ENCODE measurements around the gene CNPY4. TPM values are rescaled to one million over a fixed set of nuclear protein-coding genes. Genes with fewer than 3 reads are reported as not detected.

CNPY4 gene
- polyA plus RNA-seq, 1 experiment, result 29.7 TPM

DNA sequence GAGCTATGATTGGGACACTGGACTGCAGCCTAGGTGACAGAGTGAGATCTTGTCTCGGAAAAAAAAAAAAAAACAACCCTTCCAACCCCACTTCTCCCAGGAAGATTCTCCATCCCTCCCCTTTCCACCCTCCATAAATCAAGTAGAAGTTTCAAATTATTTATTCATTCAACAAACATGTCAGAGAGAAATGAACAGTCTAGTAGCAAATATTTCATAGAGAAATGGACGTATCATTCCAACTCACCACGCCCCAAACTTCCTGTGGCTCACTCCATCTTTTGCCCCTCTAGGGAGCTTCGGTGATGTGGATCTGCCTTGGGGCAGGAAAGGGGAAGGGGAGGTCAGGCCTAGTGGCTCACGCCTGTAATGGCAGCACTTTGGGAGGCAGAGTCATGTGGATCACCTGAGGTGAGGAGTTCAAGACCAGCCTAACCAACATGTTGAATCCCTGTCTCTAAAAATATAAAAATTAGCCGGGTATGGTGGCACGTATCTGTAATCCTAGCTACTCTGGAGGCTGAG, 39.7 kb downstream of the CNPY4 start:
- CTCF ChIA-PET, result interaction anchor here (0.6 to 1.2 kb wide), 4 partner anchors 18 to 49 kb away, joined by 4 to 8 read pairs (median 4); no protein-coding TSS in a partner anchor

DNA sequence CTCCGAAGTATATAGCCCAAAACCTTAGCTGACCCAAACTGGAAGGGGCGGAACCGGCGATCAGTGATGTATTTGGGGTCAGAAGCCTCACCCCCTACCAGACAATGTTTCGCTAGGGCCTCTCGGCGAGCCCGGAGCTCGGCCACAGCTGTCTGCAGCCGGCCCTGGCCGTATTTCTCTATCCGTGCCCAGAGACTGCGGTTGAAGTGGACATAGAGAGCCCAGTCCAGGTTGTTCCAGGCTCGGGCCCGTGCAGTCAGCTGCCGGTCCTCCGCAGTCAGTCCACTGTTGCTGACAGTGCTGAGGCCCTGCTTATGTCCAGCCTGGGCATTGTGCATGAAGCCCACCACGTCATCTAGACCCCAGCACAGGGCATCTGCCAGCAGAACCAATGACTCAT, 40.6 kb downstream of the CNPY4 start:
- H3K27ac ChIP-seq (ENCODE audit: low read depth, low read length), result no peak overlapping the region
- no peak overlapping the region for H3K4me3 ChIP-seq (ENCODE audit: low read depth, low read length)
- DNase-seq (ENCODE audit: low read depth, low spot score), result no peak
- ChIA-PET POLR2A (interaction anchor here (1.2 kb wide), 1 partner anchor 17 kb away, joined by 4 read pairs; the partner anchor contains the start of genes GPC2 and STAG3), CTCF (no interaction called here)
- no peaks in the 10 kb centered on the region for H3K9me3 ChIP-seq (ENCODE audit: control insufficient read depth, insufficient read depth, low read length)
- TF ChIP-seq, protein P1, sequence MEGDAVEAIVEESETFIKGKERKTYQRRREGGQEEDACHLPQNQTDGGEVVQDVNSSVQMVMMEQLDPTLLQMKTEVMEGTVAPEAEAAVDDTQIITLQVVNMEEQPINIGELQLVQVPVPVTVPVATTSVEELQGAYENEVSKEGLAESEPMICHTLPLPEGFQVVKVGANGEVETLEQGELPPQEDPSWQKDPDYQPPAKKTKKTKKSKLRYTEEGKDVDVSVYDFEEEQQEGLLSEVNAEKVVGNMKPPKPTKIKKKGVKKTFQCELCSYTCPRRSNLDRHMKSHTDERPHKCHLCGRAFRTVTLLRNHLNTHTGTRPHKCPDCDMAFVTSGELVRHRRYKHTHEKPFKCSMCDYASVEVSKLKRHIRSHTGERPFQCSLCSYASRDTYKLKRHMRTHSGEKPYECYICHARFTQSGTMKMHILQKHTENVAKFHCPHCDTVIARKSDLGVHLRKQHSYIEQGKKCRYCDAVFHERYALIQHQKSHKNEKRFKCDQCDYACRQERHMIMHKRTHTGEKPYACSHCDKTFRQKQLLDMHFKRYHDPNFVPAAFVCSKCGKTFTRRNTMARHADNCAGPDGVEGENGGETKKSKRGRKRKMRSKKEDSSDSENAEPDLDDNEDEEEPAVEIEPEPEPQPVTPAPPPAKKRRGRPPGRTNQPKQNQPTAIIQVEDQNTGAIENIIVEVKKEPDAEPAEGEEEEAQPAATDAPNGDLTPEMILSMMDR (IDR thresholded peaks at IDR 0.05; ENCODE audit: low read depth, low read length), result no peak
- no peaks in the 10 kb centered on the region for H3K27me3 ChIP-seq (ENCODE audit: control insufficient read depth, insufficient read depth, low read length)

More for the DNA sequence above, 39.7 kb downstream of the CNPY4 start:
- TF ChIP-seq, protein P1 (IDR thresholded peaks at IDR 0.05; ENCODE audit: low read depth, low read length), result no peak
- Histone ChIP-seq H3K27me3 (ENCODE audit: control insufficient read depth, insufficient read depth, low read length) (no peaks in the 10 kb centered on the region), H3K9me3 (ENCODE audit: control insufficient read depth, insufficient read depth, low read length) (no peaks in the 10 kb centered on the region), H3K27ac (ENCODE audit: low read depth, low read length) (peak overlapping the region; percentile 47), H3K4me3 (ENCODE audit: low read depth, low read length) (peak overlapping the region; percentile 69)
- DNase-seq (ENCODE audit: low read depth, low spot score), result no peak
- POLR2A ChIA-PET, result interaction anchor here (0.6 to 1.2 kb wide), 3 partner anchors 9 to 40 kb away, joined by 3 to 5 read pairs (median 4); partner anchors contain the start of genes CNPY4, GAL3ST4, GPC2 and STAG3

DNA sequence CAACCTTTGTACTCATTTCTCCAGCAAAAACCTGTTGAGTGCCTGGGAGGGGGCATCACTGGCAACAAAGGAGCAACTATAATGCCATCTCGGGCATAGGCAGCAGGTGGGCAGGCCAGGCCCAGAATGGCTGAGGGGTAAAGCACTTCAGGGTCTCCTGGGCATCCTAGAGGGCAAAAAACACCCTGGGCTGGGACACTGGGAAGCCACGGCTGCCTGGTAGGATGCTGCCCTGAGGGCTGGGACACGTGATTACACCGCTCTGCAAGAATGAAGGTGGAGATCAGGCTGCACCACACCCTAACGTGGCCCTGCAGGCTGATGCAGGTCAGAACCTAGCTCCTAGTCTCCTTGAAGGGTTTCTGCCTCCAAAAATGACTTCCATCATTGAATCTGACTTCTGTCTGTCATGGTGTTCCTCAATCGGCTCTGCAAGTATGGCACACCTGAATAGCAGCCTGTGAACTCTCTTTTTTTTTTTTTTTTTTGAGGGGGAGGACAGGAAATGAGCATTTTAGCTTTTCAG, 43.6 kb downstream of the CNPY4 start:
- H3K4me3 ChIP-seq (ENCODE audit: low read depth, low read length), result no peak overlapping the region
- ChIA-PET CTCF (no interaction called here), POLR2A (no interaction called here)
- no peak overlapping the region for H3K27ac ChIP-seq (ENCODE audit: low read depth, low read length)
- TF ChIP-seq, protein P1 (IDR thresholded peaks at IDR 0.05; ENCODE audit: low read depth, low read length), result no peak
- no peak for DNase-seq (ENCODE audit: low read depth, low spot score)
- no peaks in the 10 kb centered on the region for H3K9me3 ChIP-seq (ENCODE audit: control insufficient read depth, insufficient read depth, low read length)
- H3K27me3 ChIP-seq (ENCODE audit: control insufficient read depth, insufficient read depth, low read length), result peaks cover 2% of the 10 kb centered on the region

DNA sequence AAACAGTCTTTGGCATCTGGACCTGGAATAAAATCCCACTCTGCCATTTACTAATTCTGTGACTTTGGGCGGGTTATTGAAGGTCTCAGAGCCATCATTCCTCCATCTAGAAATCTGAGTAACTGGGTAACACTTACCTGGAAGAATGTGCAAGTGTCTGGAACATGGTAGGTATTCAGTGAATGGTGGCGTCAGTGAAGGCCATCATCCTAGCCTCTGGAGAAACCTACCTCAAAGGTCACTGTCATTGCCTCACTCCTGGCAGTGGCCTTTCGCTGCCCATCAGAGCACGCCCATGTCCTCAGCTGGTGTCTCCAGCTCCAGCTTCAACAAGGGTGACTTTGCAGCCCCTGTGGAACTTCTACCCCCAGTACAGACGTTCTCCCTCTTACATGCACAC, 44.4 kb downstream of the CNPY4 start:
- TF ChIP-seq, protein P1 (IDR thresholded peaks at IDR 0.05; ENCODE audit: low read depth, low read length), result no peak
- ChIA-PET POLR2A (no interaction called here), CTCF (no interaction called here)
- H3K9me3 ChIP-seq (ENCODE audit: control insufficient read depth, insufficient read depth, low read length), result no peaks in the 10 kb centered on the region
- no peak for DNase-seq (ENCODE audit: low read depth, low spot score)
- H3K27ac ChIP-seq (ENCODE audit: low read depth, low read length), result no peak overlapping the region
- no peak overlapping the region for H3K4me3 ChIP-seq (ENCODE audit: low read depth, low read length)
- peaks cover 2% of the 10 kb centered on the region for H3K27me3 ChIP-seq (ENCODE audit: control insufficient read depth, insufficient read depth, low read length)

DNA sequence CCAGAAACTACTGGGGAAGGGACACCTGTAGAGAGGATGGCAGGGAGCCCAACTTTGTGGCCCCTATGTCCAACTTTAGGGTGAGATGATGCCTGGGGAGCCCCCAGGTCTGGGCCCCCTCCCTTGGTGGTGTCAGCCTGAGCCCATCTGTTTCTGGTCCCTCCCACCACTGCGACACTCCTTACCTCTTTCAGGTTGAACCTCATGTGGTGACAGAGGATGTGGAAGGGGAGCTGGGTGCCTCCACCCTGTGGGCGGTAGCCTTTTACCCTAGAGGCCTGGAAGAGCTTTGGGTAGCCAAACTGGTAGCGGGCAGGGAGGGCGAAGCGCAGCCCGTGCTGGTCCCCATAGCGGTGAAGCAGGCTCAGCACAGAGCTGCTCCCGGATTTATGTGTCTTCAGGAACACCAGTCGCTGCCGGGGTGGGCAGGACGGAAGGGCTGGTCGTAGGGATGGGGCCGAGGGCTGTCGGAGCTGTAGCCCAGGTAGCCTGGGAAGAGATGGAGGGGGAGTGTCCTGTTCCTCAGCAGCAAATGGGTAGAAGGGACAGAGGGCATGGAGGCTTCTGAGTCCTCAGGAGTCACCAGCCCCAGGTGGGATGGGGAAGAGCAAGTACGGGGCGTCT, 47.0 kb downstream of the CNPY4 start:
- TF ChIP-seq, protein P1 (IDR thresholded peaks at IDR 0.05; ENCODE audit: low read depth, low read length), result no peak
- POLR2A ChIA-PET, result interaction anchor here (0.6 kb wide), 1 partner anchor 11 kb away, joined by 3 read pairs; no protein-coding TSS in a partner anchor
- H3K27me3 ChIP-seq (ENCODE audit: control insufficient read depth, insufficient read depth, low read length), result peaks cover 2% of the 10 kb centered on the region
- H3K4me3 ChIP-seq (ENCODE audit: low read depth, low read length), result no peak overlapping the region
- no peak overlapping the region for H3K27ac ChIP-seq (ENCODE audit: low read depth, low read length)
- CTCF ChIA-PET, result interaction anchor here (0.6 to 3.1 kb wide), 3 partner anchors 15 to 34 kb away, joined by 3 to 12 read pairs (median 4); no protein-coding TSS in a partner anchor
- DNase-seq (ENCODE audit: low read depth, low spot score), result no peak
- no peaks in the 10 kb centered on the region for H3K9me3 ChIP-seq (ENCODE audit: control insufficient read depth, insufficient read depth, low read length)
